HepG2 (cell line): Measurements from ENCODE around the gene INSL4. TPM values are rescaled to one million over a fixed set of nuclear protein-coding genes. Genes with fewer than 3 reads are reported as not detected.

Experiments used
- ATAC-seq: fragments of 200-7000 bp; cut with Tn5 transposase; 3 replicates; pipeline ENCODE4 v1.9.1; 2020; ENCODE audit warnings: mild to moderate bottlenecking, moderate library complexity
- BruUV-seq: library from RNA; stranded (reverse); fragments of 400-500 nt; replicated peaks from 2 replicates; lab custom pipeline; 2021; lab: Mats Ljungman, UMichigan
- CTCF ChIA-PET: fragments of 300-600 bp; formaldehyde crosslinking; extraction: SDS; loops from one replicate; lab custom pipeline; 2021; ENCODE audit warnings: low total read pairs, inconsistent platforms, low intra/inter-chr PET ratio; lab: Yijun Ruan, JAX
- POLR2A ChIA-PET: fragments of 350-600 bp; sonication (Branson Sonifier 250); formaldehyde crosslinking; loops from one replicate; lab custom pipeline; 2020; ENCODE audit warnings: antibody characterized with exemption, inconsistent platforms; lab: Yijun Ruan, JAX
- DNase-seq: peaks from one replicate; pipeline ENCODE4 v3.0.0-alpha.2; 2015; ENCODE audit warnings: low spot score
- FAIRE-seq: peaks from 3 replicates; lab custom pipeline; 2011; peaks lifted over from hg19 to GRCh38; lab: Jason Lieb, UNC
- H2AFZ ChIP-seq: one replicate; pipeline ENCODE4 v1.6.1; 2011; ENCODE audit warnings: low read length, inconsistent platforms
- H3K27ac ChIP-seq: fragments of 300-600 bp; 3 replicates; pipeline ENCODE4 v1.8.0; 2011; ENCODE audit warnings: mixed run types, mild to moderate bottlenecking, mixed read lengths, low read length, inconsistent platforms; ENCODE audit not compliant: insufficient read depth; ENCODE audit errors: extremely low read length
- H3K27me3 ChIP-seq, 2 experiments: fragments of 200-600 bp in 1 of 2; 2 replicates in 1 of 2; 3 replicates in 1 of 2; pipeline versions ENCODE4 v1.6.0 to v1.8.0; 2011; ENCODE audit warnings: low read length in 2 of 2, mild to moderate bottlenecking in 2 of 2, moderate library complexity in 2 of 2, inconsistent platforms in 1 of 2; ENCODE audit not compliant: insufficient read depth in 2 of 2, control insufficient read depth in 1 of 2
- H3K36me3 ChIP-seq, 2 experiments: fragments of 200-600 bp in 1 of 2; replicated peaks in 1 of 2; 2 replicates in 1 of 2; 3 replicates in 1 of 2; pipeline versions ENCODE4 v1.5.1 to v1.8.0; 2011; ENCODE audit warnings: low read length in 2 of 2, inconsistent platforms in 1 of 2; ENCODE audit not compliant: insufficient read depth in 2 of 2, control insufficient read depth in 1 of 2
- H3K4me1 ChIP-seq: 2 replicates; pipeline ENCODE4 v1.5.1; 2012; ENCODE audit warnings: low read length, inconsistent platforms; ENCODE audit not compliant: insufficient read depth
- H3K4me2 ChIP-seq: 2 replicates; pipeline ENCODE4 v1.6.0; 2011; ENCODE audit warnings: low read depth, low read length, inconsistent platforms
- H3K4me3 ChIP-seq, 3 experiments: fragments of 200-600 bp in 1 of 3; sonication (generic), shearing (Covaris generic) in 1 of 3; replicated peaks in 1 of 3; 2 replicates each; pipeline ENCODE4 v1.5.1; 2011 to 2016; ENCODE audit warnings: low read length in 3 of 3, inconsistent platforms in 2 of 3, low read depth in 2 of 3, mild to moderate bottlenecking in 2 of 3, control low read depth in 1 of 3, mixed read lengths in 1 of 3; ENCODE audit not compliant: insufficient read depth in 1 of 3
- H3K79me2 ChIP-seq: one replicate; pipeline ENCODE4 v1.6.1; 2011; ENCODE audit warnings: low read length, inconsistent platforms; ENCODE audit not compliant: insufficient read depth
- H3K9ac ChIP-seq: 2 replicates; pipeline ENCODE4 v1.6.0; 2011; ENCODE audit warnings: mild to moderate bottlenecking, low read depth, low read length, inconsistent platforms; ENCODE audit not compliant: insufficient read depth
- H3K9me3 ChIP-seq: 2 replicates; pipeline ENCODE4 v1.5.1; 2012; ENCODE audit warnings: mild to moderate bottlenecking, low read length
- H4K20me1 ChIP-seq: 2 replicates; pipeline ENCODE4 v1.6.0; 2011; ENCODE audit warnings: inconsistent platforms, mild to moderate bottlenecking, low read length, moderate library complexity; ENCODE audit not compliant: insufficient read depth
- IRF2 ChIP-seq: IDR thresholded peaks from 2 replicates; pipeline ENCODE4 v1.6.1; 2018; ENCODE audit warnings: missing genetic modification reagents, missing compliant biosample characterization
- NFKB2 ChIP-seq: sonication (generic); formaldehyde crosslinking; IDR thresholded peaks from 2 replicates; pipeline ENCODE4 v1.4.0; 2020; ENCODE audit warnings: missing genetic modification reagents, borderline replicate concordance
- PATZ1 ChIP-seq: sonication (generic); formaldehyde crosslinking; IDR thresholded peaks from 2 replicates; pipeline ENCODE4 v1.4.0; 2020; ENCODE audit warnings: missing genetic modification reagents
- PTBP1 ChIP-seq: fragments of 200-400 bp; formaldehyde crosslinking; IDR thresholded peaks from 2 replicates; pipeline ENCODE4 v1.6.1; 2018; ENCODE audit warnings: low read length, low read depth; ENCODE audit not compliant: poor library complexity, severe bottlenecking
- RORA ChIP-seq: sonication (generic); formaldehyde crosslinking; IDR thresholded peaks from 2 replicates; pipeline ENCODE4 v1.5.0; 2020; ENCODE audit warnings: mild to moderate bottlenecking, missing genetic modification reagents, moderate library complexity
- ZNF614 ChIP-seq: IDR thresholded peaks from 2 replicates; pipeline ENCODE4 v1.6.1; 2018; ENCODE audit warnings: missing biosample characterization, missing genetic modification reagents, inconsistent platforms, borderline replicate concordance
- ZUFSP ChIP-seq: sonication (generic); formaldehyde crosslinking; IDR thresholded peaks from 2 replicates; pipeline ENCODE4 v1.9.0; 2021; ENCODE audit warnings: missing genetic modification reagents, mild to moderate bottlenecking, borderline replicate concordance
- WGBS: methylation state at CpG from one replicate; pipeline ENCODE4 v1.1.6; 2017; ENCODE audit warnings: low lambda C conversion rate; 5-methylcytosine and 5-hydroxymethylcytosine counted together
- in situ Hi-C: cut with HindIII; loops from 2 replicates; pipeline ENCODE4 v1.10.0; 2017; ENCODE audit warnings: low pct_unique_long_range_greater_than_20kb; ENCODE audit not compliant: extremely low pct_ligation_motif_present
- intact Hi-C: fragments of 100-400 bp; cut with micrococcal nuclease; formaldehyde crosslinking; loops from one replicate; pipeline ENCODE4 v1.10.0; 2022; ENCODE audit not compliant: unreplicated experiment
- polyA plus RNA-seq, 8 experiments: library from polyadenylated mRNA; depleted of rRNA in 3 of 8; stranded (reverse) in 7 of 8; unstranded in 1 of 8; fragments of >200 nt; fragmentation: Illumina TruSeq in 4 of 8; extraction: Trizol in 4 of 8; gene quantifications; 2 replicates each; pipeline versions ENCODE4 v1.2.1 to v1.2.3, GENCODE V29; 2011 to 2016; ENCODE audit warnings: low read depth in 4 of 8, missing spikeins in 1 of 8, mixed read lengths in 1 of 8; ENCODE audit not compliant: insufficient read depth in 1 of 8
- total RNA-seq, 5 experiments: library from RNA; depleted of rRNA; stranded (reverse); fragments of >200 nt; fragmentation: Illumina TruSeq; extraction: Trizol; gene quantifications; 2 replicates each; pipeline ENCODE4 v1.2.3, GENCODE V29; 2016; ENCODE audit warnings: low read depth in 1 of 5

Gene INSL4
- total and polyA plus RNA-seq, 2 of the 13 experiments (the other 11 are each of a cell fraction or from before 2014, with no cell fraction given): not detected

- Histone ChIP-seq H3K36me3 (no peaks in the 10 kb centered on the region), H3K4me3 (no peak overlapping the region), H4K20me1 (no peaks in the 10 kb centered on the region), H3K79me2 (no peaks in the 10 kb centered on the region), H3K27me3 (no peaks in the 10 kb centered on the region), H3K9ac (no peak overlapping the region), H3K4me2 (no peak overlapping the region), H3K4me1 (no peaks in the 10 kb centered on the region), H2AFZ (no peak overlapping the region), H3K9me3 (peaks cover 12% of the 10 kb centered on the region), H3K27ac (no peak overlapping the region)
- ATAC-seq (no peak), FAIRE-seq (no peak), DNase-seq (no peak)
- intact Hi-C loops: no loop called here
- WGBS: 27% methylated on average over 10 of the region's 10 CpGs
- POLR2A ChIA-PET: no interaction called here
- TF ChIP-seq NFKB2 (CRISPR knock-in tag) (no peak), PTBP1 (no peak), ZNF614 (CRISPR knock-in tag) (no peak), ZUFSP (CRISPR knock-in tag) (no peak), RORA (no peak), PATZ1 (CRISPR knock-in tag) (no peak), IRF2 (no peak)
- BruUV-seq: no TSS peak
- in situ Hi-C loops: no loop called here
- CTCF ChIA-PET: no interaction called here
Observed at GRCh38 chr9:5230554-5230953, 665 bp upstream of the INSL4 start.
